ENCODE results near the gene SCUBE1. TPM values are rescaled to one million over a fixed set of nuclear protein-coding genes. Genes with fewer than 3 reads are reported as not detected.

Gene SCUBE1
- total and polyA plus RNA-seq, 2 of the 8 experiments (the other 6 are each of a cell fraction or from before 2014, with no cell fraction given) = 2.3 to 4.9 TPM

DNA sequence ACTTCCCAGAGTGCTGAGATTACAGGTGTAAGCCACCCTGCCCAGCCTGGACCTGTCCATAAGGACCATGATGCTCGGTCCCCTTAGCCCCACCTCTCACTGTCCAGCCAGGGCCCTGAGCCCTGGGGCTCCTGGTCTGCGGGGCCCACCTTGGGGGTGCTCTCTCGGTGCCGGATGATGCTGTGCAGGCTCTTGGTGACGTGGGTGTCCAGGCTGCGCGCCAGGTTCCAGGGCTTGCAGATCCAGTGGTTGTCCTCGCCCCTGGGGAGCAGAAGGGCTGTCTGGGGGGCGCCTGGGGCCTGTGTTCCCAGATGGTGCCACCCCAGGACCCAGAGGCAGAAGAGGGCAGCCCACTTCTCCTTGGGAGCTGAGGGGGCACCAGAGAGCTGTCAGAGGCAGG lies 169.6 kb downstream of the SCUBE1 start:
- ChIA-PET POLR2A (ENCODE audit: partially characterized antibody) (interaction anchor here (0.6 to 1.9 kb wide), 6 partner anchors 9 to 559 kb away, joined by 3 to 5 read pairs (median 4); partner anchors contain the start of gene POLDIP3), CTCF (ENCODE audit: partially characterized antibody) (interaction anchor here (1.3 to 1.4 kb wide), 2 partner anchors 11 to 525 kb away, joined by 3 read pairs; no protein-coding TSS in a partner anchor)
- H3K4me1 ChIP-seq (replicated peaks in 1 of 4; ENCODE audit: control insufficient read depth in 3 of 4, insufficient read depth in 4 of 4, low read length in 3 of 4) = no peaks in the 10 kb centered on the region
- no peak overlapping the region for H2AFZ ChIP-seq (ENCODE audit: low read length)
- H2BK12ac ChIP-seq (ENCODE audit: low read depth, low read length) = no peak overlapping the region
- peaks cover 31 to 62% (median 60%) of the 10 kb centered on the region in 4 experiments for H3K36me3 ChIP-seq (ENCODE audit: control insufficient read depth in 2 of 4, insufficient read depth in 4 of 4, low read length in 3 of 4)
- H3K4ac ChIP-seq (replicated peaks; ENCODE audit: insufficient read length, low read depth, low read length) = no peak overlapping the region
- H3K56ac ChIP-seq (replicated peaks; ENCODE audit: insufficient read length, low read depth, low read length) = no peak overlapping the region
- no peak overlapping the region for H4K5ac ChIP-seq (ENCODE audit: insufficient read length, low read depth, low read length)
- H3K27ac ChIP-seq (ENCODE audit: low read depth, low read length) = no peak overlapping the region
- no peak for TF ChIP-seq YY1 (IDR thresholded peaks at IDR 0.05; ENCODE audit: low read depth, low read length)
- no peak for TF ChIP-seq EGR1 (IDR thresholded peaks at IDR 0.05; ENCODE audit: borderline replicate concordance, low read depth, low read length)
- TF ChIP-seq EP300 (IDR thresholded peaks at IDR 0.05; ENCODE audit: borderline replicate concordance in 1 of 2, low read depth in 2 of 2, low read length in 2 of 2) = no peak
- no peak for TF ChIP-seq SP2 (IDR thresholded peaks at IDR 0.05; ENCODE audit: low read length)
- TF ChIP-seq NANOG (IDR thresholded peaks at IDR 0.05; ENCODE audit: insufficient read depth, low read depth, low read length, poor library complexity, severe bottlenecking) = no peak
- no peak for TF ChIP-seq CREB1 (IDR thresholded peaks at IDR 0.05)
- no peak for TF ChIP-seq CEBPB (IDR thresholded peaks at IDR 0.05; ENCODE audit: low read depth, low read length)
- no peak for TF ChIP-seq BRCA1 (IDR thresholded peaks at IDR 0.05; ENCODE audit: low read depth, low read length)
- TF ChIP-seq SIRT6 (IDR thresholded peaks at IDR 0.05; ENCODE audit: low read length) = no peak
- H2BK120ac ChIP-seq (replicated peaks; ENCODE audit: low read depth, low read length) = no peak overlapping the region
- no peaks in the 10 kb centered on the region for H3K79me1 ChIP-seq (ENCODE audit: low read depth, low read length)
- H3K27me3 ChIP-seq (replicated peaks in 1 of 4; ENCODE audit: control insufficient read depth in 3 of 4, extremely low read depth in 1 of 4, insufficient read depth in 3 of 4, low read length in 3 of 4) = no peaks in the 10 kb centered on the region
- WGBS, 2 experiments (ENCODE audit: extremely low coverage in 1 of 2, insufficient coverage in 1 of 2, insufficient read length in 1 of 2, insufficient replicate concordance in 2 of 2, low coverage in 1 of 2, low lambda C conversion rate in 2 of 2, missing lambda C conversion rate in 1 of 2) = 97% methylated on average over 9 of the region's 9 CpGs; no CpG with 5 or more reads in 1 of the 2 experiments
- H3K23ac ChIP-seq (ENCODE audit: insufficient read length) = no peak overlapping the region
- no peak overlapping the region for H2AK5ac ChIP-seq (ENCODE audit: low read depth, low read length)
- no peak overlapping the region for H2BK5ac ChIP-seq (ENCODE audit: low read depth, low read length)
- no peaks in the 10 kb centered on the region for H3K9me3 ChIP-seq (ENCODE audit: insufficient read depth in 2 of 2, low read depth in 1 of 2, low read length in 1 of 2)
- peaks cover 7 to 14% of the 10 kb centered on the region in 2 experiments for H4K20me1 ChIP-seq (replicated peaks in 1 of 2; ENCODE audit: control insufficient read depth in 1 of 2, insufficient read depth in 2 of 2, low read length in 2 of 2)
- H4K8ac ChIP-seq (ENCODE audit: extremely low read depth, insufficient read depth, low read length) = no peak overlapping the region
- H3K4me3 ChIP-seq (ENCODE audit: extremely low read depth in 1 of 4, insufficient read depth in 2 of 4, low read depth in 3 of 4, low read length in 4 of 4) = no peak overlapping the region
- no peak overlapping the region for H3K14ac ChIP-seq (ENCODE audit: insufficient read length)
- no peak overlapping the region for H4K91ac ChIP-seq (replicated peaks; ENCODE audit: insufficient read length, low read length)
- H3K9ac ChIP-seq (replicated peaks in 1 of 4; ENCODE audit: extremely low read depth in 1 of 4, low read depth in 3 of 4, low read length in 3 of 4) = no peak overlapping the region
- H3K23me2 ChIP-seq (ENCODE audit: low read depth, low read length) = no peaks in the 10 kb centered on the region
- no peak for FAIRE-seq
- no peak overlapping the region for H3K4me2 ChIP-seq (ENCODE audit: insufficient read depth in 1 of 2, low read depth in 2 of 2, low read length in 2 of 2)
- no peak overlapping the region for H2BK20ac ChIP-seq (ENCODE audit: low read length)
- no peaks in the 10 kb centered on the region for H3K79me2 ChIP-seq (ENCODE audit: control insufficient read depth in 1 of 2, insufficient read depth in 2 of 2, low read length in 2 of 2)
- no peak overlapping the region for H3K18ac ChIP-seq (ENCODE audit: extremely low read depth, low read length)
- no peak for DNase-seq (ENCODE audit: low read depth in 1 of 2, low spot score in 2 of 2)
- H2BK15ac ChIP-seq (ENCODE audit: low read length) = no peak overlapping the region
